ENCODE measurements around the gene KRTAP10-6.
"Not testable (repeated sequence)": the region's sequence is repeated elsewhere in the genome, so short reads cannot be mapped to it uniquely, and the experiment has no call there.

The KRTAP10-6 gene

DNA sequence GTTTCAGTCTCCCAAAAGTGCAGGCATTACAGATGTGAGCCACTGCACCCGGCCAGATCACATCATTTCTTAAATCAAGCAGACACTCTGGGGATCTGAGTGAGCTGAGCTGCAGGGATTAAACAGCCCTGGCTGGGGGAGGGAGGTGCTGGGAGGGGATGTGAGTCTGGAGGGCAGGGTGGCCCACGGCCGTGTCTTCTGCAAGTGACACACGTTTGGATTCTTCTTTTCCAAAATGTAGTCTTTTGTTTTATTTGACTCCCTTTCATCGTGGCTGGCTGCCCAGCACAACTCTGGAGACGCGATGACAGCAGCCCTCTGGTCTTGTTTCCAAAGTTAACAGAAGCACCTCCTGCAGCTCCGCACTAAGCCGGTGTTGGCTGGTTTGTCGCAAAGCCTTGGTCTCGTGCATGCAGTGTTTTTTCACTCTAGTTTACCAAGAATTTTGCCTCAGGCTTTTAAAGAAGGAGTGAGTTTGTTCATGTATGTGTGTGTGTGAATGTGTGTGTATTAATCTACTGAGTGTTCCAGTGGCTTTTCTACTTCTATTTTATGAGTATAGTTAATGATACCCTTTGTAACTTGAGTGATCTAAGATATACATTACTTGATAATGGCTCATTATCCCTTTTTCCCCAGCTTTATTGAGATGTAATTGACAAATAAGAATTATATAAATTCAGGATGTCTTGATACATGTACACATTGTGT lies 9.1 kb downstream of the KRTAP10-6 start:
- H3K36me3 ChIP-seq (ENCODE audit: insufficient read depth, low read length): no peaks in the 10 kb centered on the region
- H3K9me3 ChIP-seq (ENCODE audit: control insufficient read depth, insufficient read depth, low read length): no peaks in the 10 kb centered on the region; the same call in 1 of the 2 replicates
- H3K4me1 ChIP-seq (ENCODE audit: insufficient read depth, low read length): no peaks in the 10 kb centered on the region
- no peak overlapping the region for H3K9ac ChIP-seq (ENCODE audit: low read depth, low read length)

DNA sequence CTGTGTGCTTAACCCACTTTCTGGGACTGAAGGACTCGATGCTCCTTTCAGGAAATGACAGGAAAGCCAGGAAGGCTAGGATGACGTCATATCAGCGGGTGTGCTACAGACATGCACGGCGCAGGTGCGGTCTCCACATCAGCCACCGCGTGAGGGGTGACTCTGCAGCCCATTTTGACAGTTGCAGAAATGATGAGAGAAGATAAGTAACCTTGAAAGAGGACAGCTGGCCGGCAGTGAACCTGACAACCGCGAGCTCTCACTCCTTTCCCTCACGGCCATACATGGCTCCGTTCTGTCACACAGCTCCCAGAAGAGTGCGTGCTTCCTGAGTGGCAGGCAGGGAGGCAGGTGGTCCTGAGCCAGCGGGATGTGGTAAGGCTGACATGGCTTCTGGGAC lies 10.2 kb downstream of the KRTAP10-6 start:
- Histone ChIP-seq H3K9me3 (ENCODE audit: control insufficient read depth, insufficient read depth, low read length) (peaks cover 2% of the 10 kb centered on the region; the same call in 1 of the 2 replicates), H3K4me1 (ENCODE audit: insufficient read depth, low read length) (no peaks in the 10 kb centered on the region), H3K36me3 (ENCODE audit: insufficient read depth, low read length) (no peaks in the 10 kb centered on the region), H3K9ac (ENCODE audit: low read depth, low read length) (no peak overlapping the region)

DNA sequence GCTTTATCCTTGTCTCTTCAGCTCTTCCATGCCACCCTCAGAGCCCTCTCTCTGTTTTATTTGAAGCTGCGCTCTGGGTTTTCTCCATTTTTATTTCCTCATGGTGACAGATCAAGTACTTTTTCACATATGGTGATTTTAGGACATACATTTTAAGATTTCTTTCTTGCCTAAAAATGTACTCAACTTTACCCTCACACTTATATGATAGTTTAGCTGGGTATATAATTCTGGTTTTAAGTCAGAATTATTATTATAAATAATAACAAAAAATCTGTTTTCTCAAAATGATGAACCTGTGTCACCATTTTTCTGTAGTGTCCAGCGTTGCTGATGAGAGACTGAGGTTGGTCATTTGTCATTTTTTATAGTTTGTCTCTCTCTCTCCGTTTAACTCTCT lies 11.1 kb downstream of the KRTAP10-6 start:
- Histone ChIP-seq H3K9me3 (ENCODE audit: control insufficient read depth, insufficient read depth, low read length) (peaks cover 9% of the 10 kb centered on the region), H3K36me3 (ENCODE audit: insufficient read depth, low read length) (no peaks in the 10 kb centered on the region), H3K4me1 (ENCODE audit: insufficient read depth, low read length) (no peaks in the 10 kb centered on the region), H3K9ac (ENCODE audit: low read depth, low read length) (no peak overlapping the region)

GRCh38 chr21:44580231-44580821 lies 12.0 kb downstream of the KRTAP10-6 start, which contains the start of gene KRTAP10-5:
TSS of gene KRTAP10-5 (minus strand) at chr21:44580604. CDS start at chr21:44580578, 26 bp downstream.
- not testable (repeated sequence) for H3K36me3 ChIP-seq (ENCODE audit: insufficient read depth, low read length); H3K9me3 ChIP-seq (ENCODE audit: control insufficient read depth, insufficient read depth, low read length); H3K9ac ChIP-seq (ENCODE audit: low read depth, low read length)

GRCh38 chr21:44579833-44580144 lies 12.5 kb downstream of the KRTAP10-6 start:
- H3K9ac ChIP-seq (ENCODE audit: low read depth, low read length): no peak overlapping the region
- no peaks in the 10 kb centered on the region for H3K36me3 ChIP-seq (ENCODE audit: insufficient read depth, low read length)
- H3K9me3 ChIP-seq (ENCODE audit: control insufficient read depth, insufficient read depth, low read length): peaks cover 9% of the 10 kb centered on the region
- no peaks in the 10 kb centered on the region for H3K4me1 ChIP-seq (ENCODE audit: insufficient read depth, low read length)

More at GRCh38 chr21:44580231-44580821, 12.0 kb downstream of the KRTAP10-6 start, which contains the start of gene KRTAP10-5:
- not testable (repeated sequence) for H3K4me1 ChIP-seq (ENCODE audit: insufficient read depth, low read length)

GRCh38 chr21:44579056-44579832 lies 13.1 kb downstream of the KRTAP10-6 start:
- peaks cover 9% of the 10 kb centered on the region for H3K9me3 ChIP-seq (ENCODE audit: control insufficient read depth, insufficient read depth, low read length)
- H3K4me1 ChIP-seq (ENCODE audit: insufficient read depth, low read length): no peaks in the 10 kb centered on the region
- no peak overlapping the region for H3K9ac ChIP-seq (ENCODE audit: low read depth, low read length)

GRCh38 chr21:44578371-44579055 lies 13.8 kb downstream of the KRTAP10-6 start:
- Histone ChIP-seq H3K9me3 (ENCODE audit: control insufficient read depth, insufficient read depth, low read length) (peaks cover 9% of the 10 kb centered on the region), H3K4me1 (ENCODE audit: insufficient read depth, low read length) (no peaks in the 10 kb centered on the region), H3K9ac (ENCODE audit: low read depth, low read length) (no peak overlapping the region), H3K36me3 (ENCODE audit: insufficient read depth, low read length) (no peaks in the 10 kb centered on the region)

More at GRCh38 chr21:44579056-44579832, 13.1 kb downstream of the KRTAP10-6 start:
- no peaks in the 10 kb centered on the region for H3K36me3 ChIP-seq (ENCODE audit: insufficient read depth, low read length)

- Histone ChIP-seq H3K36me3 (ENCODE audit: insufficient read depth, low read length) (no peaks in the 10 kb centered on the region), H3K4me1 (ENCODE audit: insufficient read depth, low read length) (no peaks in the 10 kb centered on the region), H3K9ac (ENCODE audit: low read depth, low read length) (no peak overlapping the region), H3K9me3 (ENCODE audit: control insufficient read depth, insufficient read depth, low read length) (peaks cover 9% of the 10 kb centered on the region)
Measured at GRCh38 chr21:44576025-44576420, 16.3 kb downstream of the KRTAP10-6 start.

DNA sequence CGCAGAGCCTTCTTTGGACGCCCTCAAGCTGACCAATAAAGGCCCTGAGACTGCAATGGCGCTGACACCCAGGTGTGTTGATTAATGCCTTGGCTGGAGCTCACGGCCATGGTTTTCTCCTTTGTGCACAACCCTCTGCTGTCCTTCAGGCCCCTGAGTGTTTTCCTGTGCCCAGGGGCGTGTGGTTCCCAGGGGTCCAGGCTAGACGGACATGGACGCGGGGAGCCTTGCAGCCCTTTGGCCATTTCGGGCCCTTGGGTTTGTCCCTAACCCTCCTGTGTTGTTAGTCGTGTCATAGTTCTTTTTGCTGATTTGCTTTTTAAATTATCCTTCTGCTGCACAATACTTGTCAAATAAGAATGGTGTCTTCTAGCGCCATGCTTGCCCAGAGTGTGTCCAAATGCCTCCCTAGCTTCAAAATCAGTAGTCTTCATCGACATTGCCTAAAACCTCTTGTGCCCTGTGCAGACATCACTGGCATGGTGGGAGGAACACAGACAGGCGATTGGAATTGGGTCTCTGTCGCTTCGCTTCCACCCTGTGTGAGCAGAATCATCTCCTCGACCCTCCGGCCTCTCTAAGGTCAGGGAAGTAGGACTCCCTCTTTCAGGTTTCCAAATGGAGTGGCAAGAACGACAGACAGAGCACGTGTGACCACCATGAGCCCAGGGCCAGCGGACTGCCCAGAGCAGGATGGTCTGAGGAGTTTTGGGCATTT lies 16.8 kb downstream of the KRTAP10-6 start:
- no peaks in the 10 kb centered on the region for H3K4me1 ChIP-seq (ENCODE audit: insufficient read depth, low read length)
- peaks cover 9% of the 10 kb centered on the region for H3K9me3 ChIP-seq (ENCODE audit: control insufficient read depth, insufficient read depth, low read length)
- no peak overlapping the region for H3K9ac ChIP-seq (ENCODE audit: low read depth, low read length)
- H3K36me3 ChIP-seq (ENCODE audit: insufficient read depth, low read length): no peaks in the 10 kb centered on the region

GRCh38 chr21:44574457-44575306 lies 17.6 kb downstream of the KRTAP10-6 start:
- H3K9ac ChIP-seq (ENCODE audit: low read depth, low read length): no peak overlapping the region
- no peaks in the 10 kb centered on the region for H3K36me3 ChIP-seq (ENCODE audit: insufficient read depth, low read length)
- H3K9me3 ChIP-seq (ENCODE audit: control insufficient read depth, insufficient read depth, low read length): peaks cover 9% of the 10 kb centered on the region
- H3K4me1 ChIP-seq (ENCODE audit: insufficient read depth, low read length): no peaks in the 10 kb centered on the region

DNA sequence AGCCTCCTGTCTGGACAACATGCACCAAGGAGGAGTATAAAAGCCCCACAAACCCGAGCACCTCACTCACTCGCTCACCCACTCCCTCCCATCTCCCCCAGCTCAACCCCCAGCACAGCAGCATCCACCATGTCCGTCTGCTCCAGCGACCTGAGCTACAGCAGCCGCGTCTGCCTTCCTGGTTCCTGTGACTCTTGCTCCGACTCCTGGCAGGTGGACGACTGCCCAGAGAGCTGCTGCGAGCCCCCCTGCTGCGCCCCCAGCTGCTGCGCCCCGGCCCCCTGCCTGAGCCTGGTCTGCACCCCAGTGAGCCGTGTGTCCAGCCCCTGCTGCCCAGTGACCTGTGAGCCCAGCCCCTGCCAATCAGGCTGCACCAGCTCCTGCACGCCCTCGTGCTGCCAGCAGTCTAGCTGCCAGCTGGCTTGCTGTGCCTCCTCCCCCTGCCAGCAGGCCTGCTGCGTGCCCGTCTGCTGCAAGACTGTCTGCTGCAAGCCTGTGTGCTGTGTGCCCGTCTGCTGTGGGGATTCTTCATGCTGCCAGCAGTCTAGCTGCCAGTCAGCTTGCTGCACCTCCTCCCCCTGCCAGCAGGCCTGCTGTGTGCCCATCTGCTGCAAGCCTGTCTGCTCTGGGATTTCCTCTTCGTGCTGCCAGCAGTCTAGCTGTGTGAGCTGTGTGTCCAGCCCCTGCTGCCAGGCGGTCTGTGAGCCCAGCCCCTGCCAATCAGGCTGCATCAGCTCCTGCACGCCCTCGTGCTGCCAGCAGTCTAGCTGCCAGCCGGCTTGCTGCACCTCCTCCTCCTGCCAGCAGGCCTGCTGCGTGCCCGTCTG lies 18.5 kb downstream of the KRTAP10-6 start, which contains the start of gene KRTAP10-4:
Gene KRTAP10-4, plus strand, starts transcription at position 100 of the 827 bp plus-strand sequence. Its CDS starts 30 bp downstream, at position 130.
- H3K4me1 ChIP-seq (ENCODE audit: insufficient read depth, low read length); H3K9ac ChIP-seq (ENCODE audit: low read depth, low read length); H3K36me3 ChIP-seq (ENCODE audit: insufficient read depth, low read length); H3K9me3 ChIP-seq (ENCODE audit: control insufficient read depth, insufficient read depth, low read length): not testable (repeated sequence)

- Histone ChIP-seq H3K9me3 (ENCODE audit: control insufficient read depth, insufficient read depth, low read length) (peaks cover 9% of the 10 kb centered on the region), H3K36me3 (ENCODE audit: insufficient read depth, low read length) (no peaks in the 10 kb centered on the region), H3K9ac (ENCODE audit: low read depth, low read length) (no peak overlapping the region), H3K4me1 (ENCODE audit: insufficient read depth, low read length) (no peaks in the 10 kb centered on the region)
Measured at GRCh38 chr21:44572959-44573583, 19.2 kb downstream of the KRTAP10-6 start.

Measured in ES-I3 (cell line).